Articular chondrocyte of knee joint (primary cell): ENCODE results near the gene MN1. TPM values are rescaled to one million over a fixed set of nuclear protein-coding genes. Genes with fewer than 3 reads are reported as not detected.

Experiments used
- total RNA-seq: library from RNA; depleted of rRNA; stranded (reverse); fragments of >200 nt; gene quantifications from 2 replicates; pipeline ENCODE4 v1.2.3, GENCODE V29; 2012

The MN1 gene
- 13.9 and 14.7 TPM in 2 replicates for total RNA-seq

DNA sequence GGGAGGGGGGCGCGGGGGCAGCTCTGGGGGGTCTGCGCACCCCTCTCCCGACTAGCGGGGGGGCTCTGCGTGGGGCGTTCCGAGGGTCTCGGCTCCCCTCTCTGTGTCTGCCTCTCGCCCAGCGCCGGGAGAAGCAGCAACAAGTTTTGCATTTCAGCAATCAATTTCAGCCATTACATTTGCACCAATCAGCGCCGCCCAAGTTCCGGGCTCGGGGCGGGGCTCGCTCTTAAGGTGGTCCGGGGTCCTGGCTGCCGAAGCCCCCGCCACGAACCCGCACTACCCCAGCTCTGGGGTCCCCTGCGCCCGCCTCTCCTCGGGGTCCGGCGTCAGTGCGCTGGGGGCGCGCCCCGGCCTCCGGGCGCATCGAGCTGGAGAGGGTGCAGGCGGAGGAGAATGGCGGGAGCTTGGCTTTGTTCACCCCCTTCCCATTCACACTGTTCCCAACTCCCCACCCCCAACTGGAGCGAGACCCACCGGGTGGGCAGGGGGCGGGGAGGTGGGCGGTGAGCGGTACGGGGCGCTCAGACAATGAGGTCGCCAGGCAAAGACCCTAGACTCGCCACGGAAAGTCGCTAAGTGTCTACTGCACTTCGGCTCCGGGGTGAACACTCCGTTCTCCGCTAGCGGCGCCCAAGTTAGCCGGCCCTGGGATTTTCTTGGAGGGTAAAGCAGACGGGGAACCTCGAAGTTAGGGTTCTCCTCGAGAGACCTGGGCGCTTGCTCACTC, at the start of gene MN1:
Gene MN1 (minus strand): TSS at position 141 of the 730 bp plus-strand sequence. CDS start 1,213 bp downstream, outside the sequence.

Other genes with a start within 250 kb of the MN1 start
- gene PITPNB, start 117.5 kb upstream of the MN1 start, total RNA-seq = 34.8 and 38.2 TPM in 2 replicates